NCI-H128 (cell line): ENCODE measurements around the gene OSBPL1A.
"Not testable (repeated sequence)": the region's sequence is repeated elsewhere in the genome, so short reads cannot be mapped to it uniquely, and the experiment has no call there.

Source experiments
- DNase-seq: peaks from one replicate; lab custom pipeline; 2025; ENCODE audit not compliant: unreplicated experiment; lab: John Stamatoyannopoulos, UW

OSBPL1A gene

GRCh38 chr18:24398540-24398939, 916 bp upstream of the OSBPL1A start:
- no peak for DNase-seq

DNA sequence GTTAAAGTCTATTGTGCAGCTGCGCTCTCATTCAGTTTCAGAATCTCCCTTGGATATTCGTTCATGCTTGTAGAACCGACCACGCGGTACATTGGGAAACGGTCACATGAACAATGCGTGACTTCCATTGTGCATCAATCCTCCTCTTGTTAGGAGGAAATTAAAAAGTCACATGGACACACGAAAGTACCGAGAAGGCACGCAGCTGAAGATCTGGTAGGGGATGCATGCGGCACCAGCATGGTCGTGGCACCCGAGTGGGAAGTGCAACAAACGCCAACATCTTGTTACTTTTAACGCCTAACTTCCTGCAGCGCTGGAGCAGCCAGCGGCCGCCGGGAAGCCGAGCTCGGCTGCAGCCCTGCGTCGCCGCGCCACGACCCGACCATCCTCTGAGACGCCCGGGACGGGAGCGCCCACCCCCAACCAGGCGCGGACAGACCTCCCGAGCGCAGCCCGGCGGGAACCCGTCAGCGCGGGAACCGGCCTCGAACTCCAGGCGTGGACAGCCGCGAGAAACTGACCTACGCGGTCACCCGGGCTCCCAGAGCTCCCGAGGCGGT, 412 bp downstream of the OSBPL1A start:
- DNase-seq = peak; percentile 62

- DNase-seq = no peak
Measured at GRCh38 chr18:24396082-24396633, 1.5 kb downstream of the OSBPL1A start.

DNA sequence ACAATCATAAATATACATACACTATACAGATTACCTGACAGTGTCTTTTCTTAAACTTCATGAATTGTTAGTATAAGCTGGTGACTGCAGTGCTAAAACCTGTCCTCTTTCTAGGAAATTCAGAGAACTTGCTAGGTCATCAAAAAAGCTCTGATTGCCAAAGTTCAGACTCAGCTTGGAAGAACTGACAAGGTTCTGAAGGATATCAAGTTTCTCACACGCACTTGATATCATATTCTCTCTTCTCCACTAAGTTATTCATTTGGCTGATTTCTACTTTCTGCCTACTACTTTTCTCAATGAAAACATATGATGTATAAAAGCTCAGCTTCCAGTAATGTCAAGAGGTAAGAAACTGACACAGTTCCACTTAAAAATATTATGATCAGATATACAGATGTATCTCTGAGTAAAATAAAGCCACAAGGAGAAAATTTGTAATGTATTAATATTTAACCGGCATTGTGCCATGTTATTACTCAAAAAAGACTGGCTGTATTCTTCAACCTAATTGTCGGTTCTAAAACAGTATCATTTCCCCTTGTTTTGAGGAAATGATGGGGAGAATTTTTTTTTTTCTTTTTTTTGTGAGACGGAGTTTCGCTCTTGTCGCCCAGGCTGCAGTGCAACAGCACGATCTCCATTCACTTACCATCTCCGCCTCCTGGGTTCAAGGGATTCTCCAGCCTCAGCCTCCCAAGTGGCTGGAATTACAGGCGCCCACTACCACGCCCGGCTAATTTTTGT, 2.4 kb downstream of the OSBPL1A start:
- DNase-seq = no peak

GRCh38 chr18:24388957-24389356, 8.7 kb downstream of the OSBPL1A start:
- no peak for DNase-seq

GRCh38 chr18:24386681-24387080, 10.9 kb downstream of the OSBPL1A start:
- DNase-seq = no peak

DNA sequence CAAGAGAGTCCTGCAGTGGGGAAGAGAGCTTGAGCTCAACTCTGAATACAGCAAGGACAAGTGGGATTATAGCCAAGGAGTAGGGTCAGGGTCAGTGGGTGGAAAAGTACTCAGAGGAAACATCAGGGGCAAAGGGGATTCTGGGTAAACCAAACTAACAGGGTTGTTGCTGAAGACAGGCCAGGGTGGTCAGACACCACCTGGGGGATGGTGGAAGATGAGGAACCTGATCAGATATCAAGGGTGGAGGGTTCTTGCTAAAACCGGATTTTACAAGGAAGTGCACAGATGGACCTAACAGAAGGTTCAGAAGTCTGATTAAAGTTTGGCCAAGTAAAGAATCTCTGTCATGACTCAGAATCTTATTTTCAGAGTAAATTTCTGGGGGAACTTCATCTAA, 16.5 kb downstream of the OSBPL1A start:
- DNase-seq = no peak

- no peak for DNase-seq
Measured at GRCh38 chr18:24380163-24380747, 17.4 kb downstream of the OSBPL1A start.

DNA sequence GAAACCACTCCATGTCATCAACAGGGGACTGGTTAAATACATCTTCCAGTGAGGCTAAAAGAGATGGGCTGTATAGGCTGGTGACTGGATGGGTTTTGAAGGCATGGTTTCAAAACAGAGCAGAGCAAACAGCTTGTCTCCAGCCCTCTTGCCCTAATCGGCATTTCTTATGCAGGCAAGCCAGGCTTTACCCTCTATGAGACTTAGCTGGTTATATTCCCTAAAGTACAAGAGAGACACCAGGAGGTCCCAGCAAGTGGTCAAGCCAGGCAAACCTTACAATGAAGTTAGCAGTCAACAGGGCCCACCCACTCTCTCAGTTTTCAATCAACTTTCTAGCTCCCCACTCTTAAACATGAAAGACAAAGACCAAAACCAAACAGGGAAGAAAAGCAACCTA, 19.0 kb downstream of the OSBPL1A start:
- DNase-seq = no peak

DNA sequence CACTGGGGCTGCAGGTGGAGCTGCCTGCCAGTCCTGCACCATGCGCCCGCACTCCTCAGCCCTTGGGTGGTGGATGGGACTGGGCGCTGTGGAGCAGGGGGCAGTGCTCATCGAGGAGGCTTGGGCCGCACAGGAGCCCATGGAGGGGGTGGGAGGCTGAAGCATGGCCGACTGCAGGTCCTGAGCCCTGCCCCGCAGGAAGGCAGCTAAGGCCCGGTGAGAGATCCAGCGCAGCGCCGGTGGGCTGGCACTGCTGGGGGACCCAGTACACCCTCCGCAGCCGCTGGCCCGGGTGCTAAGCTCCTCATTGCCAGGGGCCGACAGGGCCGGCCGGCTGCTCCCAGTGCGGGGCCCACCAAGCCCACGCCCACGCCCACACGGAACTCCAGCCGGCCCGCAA, 21.1 kb downstream of the OSBPL1A start:
- not testable (repeated sequence) for DNase-seq

GRCh38 chr18:24373328-24373727, 24.3 kb downstream of the OSBPL1A start:
- DNase-seq = no peak

GRCh38 chr18:24372279-24372872, 25.2 kb downstream of the OSBPL1A start:
- no peak for DNase-seq

GRCh38 chr18:24370120-24370519, 27.5 kb downstream of the OSBPL1A start:
- no peak for DNase-seq

DNA sequence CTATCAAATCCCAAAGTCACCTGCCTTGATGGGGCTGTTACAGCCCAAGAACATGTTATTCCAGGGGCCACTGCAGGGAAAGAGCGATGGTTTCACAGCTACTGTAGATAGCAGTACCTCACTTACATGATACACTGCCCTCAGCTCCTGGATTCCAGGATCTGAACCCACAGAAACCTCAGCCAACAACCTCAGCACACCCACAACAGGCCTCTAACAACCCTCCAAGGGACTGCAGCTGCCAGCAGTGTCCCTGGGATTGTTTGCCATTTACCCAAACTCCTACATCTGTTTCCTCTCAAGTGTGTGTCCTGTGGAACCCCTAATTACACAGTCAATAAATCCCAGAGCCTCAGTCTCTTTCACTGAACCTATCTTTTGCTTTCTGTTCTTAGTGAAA, 28.2 kb downstream of the OSBPL1A start:
- DNase-seq = no peak

- no peak for DNase-seq
Measured at GRCh38 chr18:24368749-24369148, 28.9 kb downstream of the OSBPL1A start.

DNA sequence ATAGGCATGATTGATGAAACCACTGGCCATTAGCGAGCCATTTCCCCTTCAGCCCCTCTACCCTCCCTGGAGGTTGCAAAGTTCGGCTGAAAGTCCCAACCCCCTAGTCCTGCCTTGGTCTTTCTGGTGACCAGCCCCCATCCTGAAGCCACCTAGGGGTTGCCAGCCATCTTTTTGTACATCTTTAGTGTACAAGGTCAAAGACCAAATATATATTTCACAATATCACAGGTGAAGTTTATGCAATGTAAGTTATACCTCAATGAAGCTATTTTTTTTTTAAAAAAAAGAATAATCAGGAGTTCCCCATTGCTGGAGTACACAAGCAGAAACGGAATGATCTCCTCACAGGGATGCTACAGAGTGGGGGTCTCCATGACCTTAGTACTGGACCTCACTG, 31.3 kb downstream of the OSBPL1A start:
- no peak for DNase-seq

DNA sequence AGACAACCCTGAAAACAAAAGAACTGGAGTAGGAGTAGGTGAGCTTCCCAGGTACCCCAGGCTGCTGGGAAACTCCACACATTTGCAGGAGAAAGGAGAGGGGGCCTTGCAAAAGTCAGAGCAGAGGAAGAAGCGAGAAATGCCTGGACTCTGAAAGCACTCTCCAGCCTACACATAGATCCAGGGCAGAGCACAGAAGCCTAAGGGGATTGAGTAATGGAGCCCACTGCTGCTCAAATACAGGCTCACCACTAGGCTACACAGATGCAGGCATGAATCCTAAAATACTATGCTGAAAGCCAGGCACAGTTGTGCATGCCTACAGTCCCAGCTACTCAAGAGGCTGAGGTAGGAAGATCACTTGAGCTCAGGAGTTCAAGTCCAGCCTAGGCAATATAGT, 33.4 kb downstream of the OSBPL1A start:
- no peak for DNase-seq

DNA sequence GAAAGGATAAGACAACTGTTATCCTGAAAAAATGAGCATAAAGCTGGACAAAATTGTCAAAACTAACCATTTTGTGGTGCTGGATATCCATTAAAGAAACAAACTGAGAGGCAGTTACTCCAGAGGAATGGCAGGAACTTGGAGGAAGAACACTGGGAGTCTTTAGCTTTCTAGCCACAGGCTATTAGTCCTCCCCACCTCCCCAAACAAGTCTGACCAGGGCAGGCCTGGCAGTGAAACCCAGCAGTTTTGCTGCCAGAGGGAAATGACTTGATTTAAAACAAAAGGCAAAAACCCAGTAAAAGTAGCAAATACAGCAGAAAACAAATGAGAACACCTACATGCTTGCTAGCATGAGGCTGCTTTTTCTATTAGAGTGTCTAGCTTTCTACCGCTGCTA, 34.9 kb downstream of the OSBPL1A start:
- DNase-seq = no peak

- peak; percentile 20 for DNase-seq
Measured at GRCh38 chr18:24359787-24360530, 37.7 kb downstream of the OSBPL1A start.

GRCh38 chr18:24354278-24354677, 43.3 kb downstream of the OSBPL1A start:
- no peak for DNase-seq

DNA sequence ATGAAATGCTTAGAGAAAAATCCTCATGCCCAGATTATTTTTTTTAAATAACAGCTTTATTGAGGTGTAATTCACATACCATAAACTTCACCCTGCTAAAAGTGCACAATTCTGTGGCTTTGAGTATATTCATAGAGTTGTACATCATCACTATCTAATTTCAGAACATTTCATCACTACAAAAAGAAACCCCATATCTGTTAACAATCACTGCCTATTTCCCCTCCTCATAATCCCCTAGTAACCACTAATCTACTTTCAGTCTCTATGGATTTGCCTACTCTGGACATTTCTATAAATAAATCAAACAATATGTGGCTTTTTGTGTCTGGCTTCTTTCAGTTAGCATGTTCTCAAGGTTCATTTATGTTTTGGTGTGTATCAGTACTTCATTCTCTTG, 51.4 kb downstream of the OSBPL1A start:
- no peak for DNase-seq
